Measurements from ENCODE around the gene CTNNBL1.

Gene CTNNBL1

DNA sequence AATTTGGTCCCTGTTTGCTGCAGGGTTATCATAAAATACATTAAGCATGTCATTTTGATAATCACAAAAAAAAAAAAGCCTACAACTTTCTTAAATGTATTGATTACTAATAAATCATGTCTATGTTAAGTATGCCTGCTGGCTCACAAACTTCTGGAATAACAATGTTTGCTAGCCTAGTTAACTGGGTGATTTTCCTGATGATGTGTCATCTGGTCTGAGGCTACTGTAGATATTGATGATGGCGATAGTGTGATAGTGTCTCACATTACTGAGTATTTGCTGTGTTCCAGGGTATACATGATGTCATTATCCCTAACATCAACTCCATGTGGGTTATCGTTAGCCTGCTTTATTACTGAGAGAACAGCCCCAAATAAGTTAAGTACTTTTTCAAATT lies 122.9 kb downstream of the CTNNBL1 start:
- no peak for DNase-seq (ENCODE audit: low spot score)

DNA sequence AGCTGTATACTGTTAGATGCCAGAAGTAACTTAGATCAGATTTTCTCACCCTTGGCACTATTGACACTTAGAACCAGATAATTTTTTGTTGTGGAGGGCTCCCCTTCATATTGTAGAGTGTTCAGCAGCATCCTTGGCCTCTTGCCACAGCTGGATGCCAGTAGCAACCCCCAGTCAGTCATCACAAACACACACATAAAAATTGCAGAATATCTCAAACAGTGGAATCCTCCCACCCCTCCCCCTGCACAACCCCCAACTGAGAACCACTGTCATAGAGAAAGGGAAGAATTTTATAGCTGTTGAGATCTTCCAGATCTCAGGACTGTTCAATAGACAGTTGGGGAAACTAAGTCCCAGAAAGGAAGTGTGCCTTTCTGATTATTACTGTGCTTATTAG lies 127.9 kb downstream of the CTNNBL1 start:
- no peak for DNase-seq (ENCODE audit: low spot score)

- DNase-seq (ENCODE audit: low spot score) = no peak
These were observed 128.3 kb downstream of the CTNNBL1 start for GRCh38 chr20:37822141-37822601.

- DNase-seq (ENCODE audit: low spot score) = no peak
These were observed 129.6 kb downstream of the CTNNBL1 start for GRCh38 chr20:37823296-37823980.

GRCh38 chr20:37827605-37828004 lies 133.8 kb downstream of the CTNNBL1 start:
- no peak for DNase-seq (ENCODE audit: low spot score)

DNA sequence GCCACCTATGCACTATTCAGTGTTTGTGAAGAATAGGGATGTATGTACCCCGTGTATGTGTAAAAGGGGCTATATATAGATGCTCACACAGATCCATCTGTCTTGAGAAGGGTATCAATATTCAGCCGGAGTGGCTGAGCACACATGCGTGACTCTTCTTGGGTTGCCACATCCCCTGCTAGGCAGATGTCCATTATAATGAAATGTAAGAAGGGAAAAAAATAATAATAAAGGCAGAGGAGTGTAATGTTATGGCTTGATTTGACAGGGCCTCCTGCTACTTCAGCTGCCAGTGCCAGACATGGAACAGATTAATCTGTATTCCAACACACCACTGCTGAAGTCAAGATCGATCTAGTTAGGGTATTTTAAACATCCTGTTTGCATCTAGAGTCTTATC lies 134.9 kb downstream of the CTNNBL1 start:
- no peak for DNase-seq (ENCODE audit: low spot score)

DNA sequence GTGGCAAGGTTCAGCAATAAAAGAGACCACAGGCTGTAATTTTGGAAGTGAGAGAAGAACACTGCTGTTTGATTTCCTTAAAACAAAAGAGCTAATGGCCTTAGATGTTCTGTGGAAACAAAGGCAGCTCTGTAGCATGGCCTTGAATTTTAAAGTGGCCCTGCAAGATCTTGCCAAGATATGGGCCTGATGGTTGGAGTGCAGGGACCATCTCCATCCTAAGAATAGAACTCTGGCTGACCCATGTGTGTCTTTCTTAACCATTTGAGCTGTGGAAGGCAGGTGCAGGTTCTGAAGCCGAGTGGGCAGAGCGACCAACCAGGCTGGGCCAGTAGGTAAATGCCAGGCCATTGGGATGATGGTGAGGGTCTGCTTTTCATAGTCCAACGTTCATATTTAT lies 135.3 kb downstream of the CTNNBL1 start:
- DNase-seq (ENCODE audit: low spot score) = no peak

DNA sequence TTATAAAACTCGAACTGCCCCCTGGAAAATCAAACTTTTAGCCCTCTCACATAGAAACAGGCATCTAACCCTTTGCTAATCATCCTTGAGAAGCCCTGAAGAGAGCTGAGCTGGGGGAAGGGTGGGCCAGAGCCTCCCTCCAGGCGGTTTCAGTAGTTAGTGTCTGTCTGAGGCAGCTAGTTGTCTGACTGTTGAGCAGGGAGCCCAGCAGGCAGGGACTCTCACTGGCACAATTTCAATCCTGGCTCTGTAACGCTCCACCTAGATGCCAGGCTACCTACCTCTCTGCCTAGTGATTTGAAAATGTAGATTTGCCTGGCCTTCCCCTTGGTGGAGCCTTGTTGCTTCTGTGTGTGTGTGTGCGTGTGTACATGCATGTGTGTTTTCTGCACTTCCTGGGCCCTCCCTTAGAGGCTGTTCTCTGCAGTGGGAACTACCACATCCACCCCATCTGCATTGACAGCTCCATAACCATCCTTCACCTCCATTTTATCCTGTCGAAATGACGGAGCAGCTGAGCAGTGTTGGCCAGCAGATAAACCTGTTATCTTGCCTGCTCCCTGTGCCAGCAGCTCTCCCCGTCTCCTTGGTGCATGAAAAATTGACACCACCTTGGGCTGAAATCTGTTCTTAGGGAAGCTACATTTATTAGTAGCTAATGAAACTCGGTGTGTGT lies 139.5 kb downstream of the CTNNBL1 start:
- DNase-seq (ENCODE audit: low spot score) = no peak

- DNase-seq (ENCODE audit: low spot score) = no peak
These were observed 143.1 kb downstream of the CTNNBL1 start for GRCh38 chr20:37836926-37837325.

DNA sequence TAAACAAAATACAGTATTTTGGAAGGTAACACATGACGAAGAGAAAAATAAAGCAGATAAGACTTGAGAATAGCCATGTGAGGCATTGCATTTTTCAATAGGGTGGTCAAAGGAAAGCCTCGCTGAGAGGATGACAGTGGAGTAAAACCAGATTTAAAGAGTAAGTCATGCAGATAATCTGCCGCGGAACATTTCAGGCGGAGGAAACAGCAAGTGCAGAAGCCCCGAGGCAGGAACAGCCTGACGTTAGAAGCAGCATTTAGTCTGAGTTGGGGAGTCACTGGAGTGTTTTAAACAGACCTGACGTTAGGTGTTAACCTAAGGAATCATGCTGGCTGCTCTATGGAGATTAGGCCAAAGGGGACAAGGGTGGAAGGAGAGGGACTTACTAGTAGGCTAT lies 144.1 kb downstream of the CTNNBL1 start:
- DNase-seq (ENCODE audit: low spot score) = no peak

DNA sequence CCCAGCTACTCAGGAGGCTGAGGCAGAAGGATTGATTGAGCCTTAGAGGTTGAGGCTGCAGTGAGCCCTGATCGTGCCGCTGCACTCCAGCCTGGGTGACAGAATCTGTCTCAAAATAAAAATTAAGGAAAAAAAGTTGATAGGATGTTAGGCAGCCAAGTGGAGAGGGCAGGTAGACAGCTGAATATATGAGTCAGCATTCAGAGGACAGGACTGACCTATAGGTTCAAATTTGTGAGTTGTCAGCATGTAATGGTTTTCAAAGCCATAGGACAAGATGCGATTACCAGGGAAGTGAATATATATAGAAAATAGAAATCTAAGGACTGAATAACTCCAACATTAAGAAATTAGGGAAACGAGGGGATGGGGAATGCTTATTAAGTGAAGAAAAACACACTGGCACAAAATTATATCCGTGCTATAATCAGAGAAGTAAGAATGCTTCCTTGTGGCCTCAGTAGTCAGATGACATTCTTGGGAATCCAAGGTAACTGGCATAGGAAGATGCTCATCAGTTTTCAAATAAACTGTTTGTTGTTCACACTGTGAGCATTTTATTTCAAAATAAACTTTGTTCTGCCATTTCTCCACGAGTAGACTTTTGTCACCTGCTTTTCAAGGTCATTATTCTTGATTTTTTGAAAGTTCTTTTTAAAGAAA lies 145.1 kb downstream of the CTNNBL1 start:
- DNase-seq (ENCODE audit: low spot score) = no peak

- DNase-seq (ENCODE audit: low spot score) = no peak
These were observed 145.6 kb downstream of the CTNNBL1 start for GRCh38 chr20:37839432-37839827.

DNA sequence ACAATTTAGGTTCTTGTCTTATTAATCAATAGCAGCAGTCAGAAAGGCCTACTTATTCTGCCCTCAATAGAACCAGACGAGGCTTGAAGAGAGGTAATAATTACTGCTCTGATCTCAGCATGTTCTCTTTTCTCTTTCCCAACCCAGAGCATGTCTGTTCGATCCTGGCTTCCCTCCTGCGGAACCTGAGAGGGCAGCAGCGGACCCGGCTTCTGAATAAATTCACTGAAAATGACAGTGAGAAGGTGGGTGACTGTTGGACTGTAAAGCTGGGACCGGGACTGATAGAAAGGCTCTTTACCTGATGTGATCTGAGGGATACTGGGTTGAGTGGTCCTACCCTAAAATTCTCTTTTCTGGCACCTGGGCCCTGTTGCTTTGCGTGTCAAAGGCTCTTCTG lies 146.1 kb downstream of the CTNNBL1 start:
- DNase-seq (ENCODE audit: low spot score) = no peak

DNA sequence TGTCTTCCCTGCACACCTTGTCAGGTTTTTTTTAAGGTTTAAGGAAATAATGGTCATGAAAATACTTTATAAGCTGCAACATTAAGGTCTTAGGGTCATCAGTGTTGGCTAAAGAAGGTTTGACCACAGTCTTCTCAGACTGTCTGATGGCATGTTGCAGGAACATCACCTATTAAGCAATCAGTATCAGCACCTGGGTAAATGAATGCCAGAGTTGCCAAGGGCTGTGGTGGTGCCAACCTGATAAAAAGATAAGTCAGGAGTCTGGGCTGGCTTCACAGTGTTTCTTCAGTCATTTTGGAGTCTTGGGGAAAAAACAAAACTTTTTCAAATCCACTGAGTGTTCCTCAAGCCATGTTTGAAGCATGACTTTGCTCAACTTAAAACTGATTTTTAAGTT lies 147.6 kb downstream of the CTNNBL1 start:
- no peak for DNase-seq (ENCODE audit: low spot score)

DNA sequence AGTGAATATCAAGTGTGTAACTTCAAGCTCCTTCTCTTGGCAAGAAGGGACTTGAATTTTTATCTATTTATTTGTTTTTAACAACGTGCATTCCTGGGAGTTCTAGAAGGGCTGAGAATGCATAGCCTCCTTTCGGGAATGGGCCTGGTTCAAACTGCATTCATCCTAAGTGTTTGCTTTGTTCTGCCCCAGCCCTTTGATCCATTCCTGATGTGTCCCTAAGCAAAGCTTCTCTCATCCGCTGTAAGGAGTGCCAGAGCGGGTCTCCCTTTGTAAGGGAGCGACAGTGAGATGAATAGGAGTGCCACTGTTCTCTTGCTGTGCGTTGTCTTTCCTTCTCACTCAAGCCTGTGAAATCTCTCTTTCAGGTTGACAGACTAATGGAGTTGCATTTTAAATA lies 148.1 kb downstream of the CTNNBL1 start:
- DNase-seq (ENCODE audit: low spot score) = no peak

DNA sequence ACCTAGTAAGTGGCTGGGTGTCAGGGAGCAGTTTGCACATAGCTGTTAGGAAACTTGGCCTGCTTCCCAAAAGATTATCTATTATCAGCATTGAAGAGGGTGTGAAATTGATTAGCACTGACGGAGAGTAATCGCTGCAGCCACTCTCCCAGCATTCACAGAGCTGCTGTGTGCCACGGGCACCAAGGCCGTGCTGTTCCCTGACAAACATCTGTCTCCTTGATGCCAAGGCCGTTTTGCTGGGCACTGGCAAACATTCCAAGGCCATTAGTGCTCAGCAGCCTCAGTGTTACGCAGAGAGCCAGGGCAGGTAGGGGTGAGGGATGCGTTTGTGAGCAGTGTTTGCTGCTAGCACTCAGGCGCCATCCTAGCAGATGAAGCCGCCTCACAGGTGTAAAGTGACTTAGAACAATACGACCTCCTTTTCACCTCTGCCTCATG lies 151.4 kb downstream of the CTNNBL1 start:
- no peak for DNase-seq (ENCODE audit: low spot score)

DNA sequence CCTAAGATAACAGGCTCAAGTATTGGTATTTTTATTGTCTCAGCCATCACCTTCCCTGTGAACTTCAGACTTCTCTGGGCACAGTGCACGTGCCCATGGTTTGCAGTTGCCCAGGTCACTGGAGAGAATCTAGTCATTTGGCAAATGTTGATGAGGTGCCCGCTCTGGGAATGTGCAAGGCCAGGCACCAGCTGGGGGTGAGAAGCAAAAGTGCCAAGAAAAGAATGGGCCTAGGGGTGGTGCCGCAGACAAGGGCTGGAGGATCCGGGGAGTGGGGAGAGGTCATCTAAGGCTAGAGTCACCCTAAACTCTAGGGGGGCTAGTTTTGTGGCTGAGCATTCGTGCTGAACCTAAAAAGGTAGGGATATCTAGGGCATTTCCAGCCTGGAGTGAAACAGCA lies 152.0 kb downstream of the CTNNBL1 start:
- no peak for DNase-seq (ENCODE audit: low spot score)

DNA sequence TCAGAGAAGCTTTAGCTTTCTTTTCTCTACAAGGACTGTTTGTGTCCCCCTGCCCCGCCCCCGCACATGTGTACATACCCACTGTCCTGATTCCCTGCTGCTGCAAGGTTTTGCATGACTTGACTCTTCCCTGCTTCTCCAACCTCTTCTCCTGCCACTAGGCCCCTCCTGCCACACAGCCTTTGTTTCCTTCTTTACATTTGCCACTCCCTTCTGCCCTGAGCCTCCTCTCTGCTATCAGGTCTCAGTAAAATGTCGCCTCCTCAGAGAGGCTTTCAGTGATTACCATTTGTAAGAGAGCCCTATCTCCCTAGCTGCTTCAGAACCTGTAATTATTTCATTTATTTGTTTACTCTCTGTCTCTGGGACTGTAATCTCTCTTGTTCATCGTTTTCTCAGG lies 152.7 kb downstream of the CTNNBL1 start:
- DNase-seq (ENCODE audit: low spot score) = no peak

DNA sequence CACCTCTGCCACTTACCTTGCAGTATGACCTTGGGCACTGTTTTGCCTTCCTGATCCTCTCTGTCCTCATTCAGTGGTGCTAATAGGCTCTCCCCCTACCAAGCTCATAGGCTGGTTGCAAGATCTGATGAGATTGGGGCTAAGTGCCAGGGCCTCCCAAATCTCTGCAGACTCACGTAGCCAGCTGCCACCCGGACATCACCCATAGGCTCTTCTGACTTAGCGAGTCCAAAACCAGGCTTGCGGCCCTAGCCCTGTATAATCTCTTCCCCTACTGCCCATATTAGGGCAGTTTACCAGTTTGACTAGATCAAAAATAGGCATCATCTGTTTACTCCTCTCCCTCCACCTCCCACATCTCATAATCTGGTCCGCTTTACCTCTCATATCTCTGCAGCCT lies 154.9 kb downstream of the CTNNBL1 start:
- no peak for DNase-seq (ENCODE audit: low spot score)

GRCh38 chr20:37849156-37849555 lies 155.3 kb downstream of the CTNNBL1 start:
- DNase-seq (ENCODE audit: low spot score) = no peak

- DNase-seq (ENCODE audit: low spot score) = no peak
These were observed 155.7 kb downstream of the CTNNBL1 start for GRCh38 chr20:37849566-37849965.

DNA sequence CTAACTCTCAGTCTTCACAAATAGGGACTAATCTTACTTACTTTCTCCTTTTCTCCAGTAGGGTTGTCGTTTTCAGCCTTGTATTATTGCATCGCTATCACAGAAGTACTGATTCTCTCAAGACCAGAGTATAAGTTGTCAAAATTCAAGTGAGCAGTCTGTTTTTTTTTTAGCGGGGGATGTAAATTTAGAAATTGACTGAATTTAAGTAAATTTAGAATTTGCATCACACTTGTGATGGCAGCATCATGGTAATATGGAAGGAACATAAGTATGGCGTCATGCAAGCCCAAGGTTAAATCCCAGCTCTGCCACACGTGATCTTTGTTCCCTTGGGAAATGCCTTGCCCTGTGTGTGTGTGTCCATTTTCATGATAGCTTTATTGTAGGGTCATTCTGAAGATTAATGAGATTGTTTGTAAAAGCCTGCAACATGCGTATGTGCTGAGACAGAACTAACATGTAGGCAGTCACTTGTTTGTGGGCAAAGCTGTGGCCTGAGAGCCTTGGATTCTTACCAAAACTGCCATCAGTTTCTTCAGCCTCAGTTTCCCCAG lies 156.3 kb downstream of the CTNNBL1 start:
- no peak for DNase-seq (ENCODE audit: low spot score)

Data from Ammon's horn (tissue), 1 donor.